GM18499 (cell line): ENCODE measurements around the gene XRCC5.

Experiments used
- ATAC-seq: cut with Tn5 transposase; IDR thresholded peaks from one replicate; pipeline ENCODE4 v1.9.1; 2021; ENCODE audit warnings: moderate number of reproducible peaks; ENCODE audit not compliant: insufficient read depth, unreplicated experiment

The XRCC5 gene

DNA sequence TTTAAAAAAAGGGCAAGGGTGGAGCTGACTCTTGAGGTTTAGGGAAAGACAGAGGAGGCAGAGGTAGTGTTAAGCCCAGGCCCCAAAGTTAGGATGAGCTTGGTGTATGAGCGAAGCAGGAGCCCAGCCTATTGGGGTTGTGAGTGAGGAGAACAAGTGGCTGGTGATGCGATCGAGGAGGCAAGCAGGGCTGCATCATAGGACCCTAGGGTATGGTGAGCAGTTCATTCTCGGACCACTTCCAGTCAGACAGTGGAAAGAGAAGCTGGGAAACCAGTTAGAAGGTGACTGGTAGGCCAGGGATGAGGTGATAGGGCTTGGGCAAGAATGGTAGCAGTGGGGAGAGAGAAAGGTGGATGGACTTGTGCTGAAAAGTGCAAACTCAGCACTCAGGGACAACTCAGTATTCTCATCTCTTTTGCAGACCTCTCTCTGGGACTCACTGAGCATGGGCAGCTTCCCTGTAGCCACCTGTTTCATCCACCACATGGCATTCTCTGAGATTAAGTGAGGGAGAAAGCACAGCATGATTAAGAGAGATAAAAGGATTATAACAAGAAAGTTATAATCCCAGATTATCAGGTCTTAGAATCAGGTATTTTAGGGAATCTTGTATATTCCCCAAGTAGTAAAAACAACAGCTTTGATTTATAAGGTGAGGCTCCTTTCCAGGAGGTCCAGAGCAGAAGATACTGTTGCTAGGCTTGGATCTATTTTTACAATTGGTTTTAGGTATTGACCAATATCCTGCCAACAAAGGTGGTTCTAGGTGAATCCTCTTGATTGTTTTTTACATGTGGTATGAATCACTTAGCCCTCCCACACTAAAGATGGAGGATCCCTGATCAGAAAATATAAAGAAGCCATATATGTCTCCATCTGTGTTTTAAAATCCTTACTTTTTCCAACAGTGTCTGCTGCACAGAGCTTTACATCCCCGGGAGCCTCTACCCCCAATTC lies 38.3 kb downstream of the XRCC5 start:
- no peak for ATAC-seq

DNA sequence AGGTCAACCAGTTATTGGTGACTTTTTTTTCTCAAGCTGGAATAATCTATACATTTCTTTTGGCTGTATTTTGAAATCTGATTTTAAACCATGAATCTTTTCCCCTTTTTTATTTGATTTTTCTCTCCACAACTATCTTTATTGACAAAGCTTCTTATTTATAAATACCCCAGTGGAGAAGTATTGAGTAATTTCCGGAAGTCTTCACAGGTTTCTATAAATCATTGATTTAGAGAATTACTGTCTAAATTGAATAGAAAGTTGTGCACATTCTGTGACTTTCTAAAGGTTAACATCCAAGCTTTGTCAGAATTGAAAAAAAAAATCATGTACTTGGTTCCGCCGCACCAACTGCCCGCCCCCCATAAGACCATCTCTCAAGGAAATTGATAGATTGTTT lies 39.8 kb downstream of the XRCC5 start:
- ATAC-seq: no peak

DNA sequence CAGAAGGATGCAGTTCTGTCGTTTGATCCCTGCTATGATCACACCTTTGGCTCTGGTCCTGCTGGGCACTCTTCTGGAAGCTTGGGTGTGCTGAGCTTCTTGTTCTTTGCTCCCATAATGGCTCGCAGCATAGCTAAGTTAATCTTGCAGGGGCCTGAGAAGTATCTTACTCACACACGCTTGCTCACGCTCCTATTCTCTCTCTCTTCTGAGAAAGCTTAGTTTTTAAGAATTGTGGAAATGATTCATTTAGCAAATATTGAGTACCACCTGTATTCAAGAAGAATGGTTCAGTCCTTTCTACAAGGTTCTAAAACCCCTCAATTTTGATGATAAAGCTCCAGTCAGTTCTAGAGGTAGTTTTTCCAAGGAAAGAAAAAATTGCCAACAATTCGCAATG lies 40.6 kb downstream of the XRCC5 start:
- no peak for ATAC-seq

DNA sequence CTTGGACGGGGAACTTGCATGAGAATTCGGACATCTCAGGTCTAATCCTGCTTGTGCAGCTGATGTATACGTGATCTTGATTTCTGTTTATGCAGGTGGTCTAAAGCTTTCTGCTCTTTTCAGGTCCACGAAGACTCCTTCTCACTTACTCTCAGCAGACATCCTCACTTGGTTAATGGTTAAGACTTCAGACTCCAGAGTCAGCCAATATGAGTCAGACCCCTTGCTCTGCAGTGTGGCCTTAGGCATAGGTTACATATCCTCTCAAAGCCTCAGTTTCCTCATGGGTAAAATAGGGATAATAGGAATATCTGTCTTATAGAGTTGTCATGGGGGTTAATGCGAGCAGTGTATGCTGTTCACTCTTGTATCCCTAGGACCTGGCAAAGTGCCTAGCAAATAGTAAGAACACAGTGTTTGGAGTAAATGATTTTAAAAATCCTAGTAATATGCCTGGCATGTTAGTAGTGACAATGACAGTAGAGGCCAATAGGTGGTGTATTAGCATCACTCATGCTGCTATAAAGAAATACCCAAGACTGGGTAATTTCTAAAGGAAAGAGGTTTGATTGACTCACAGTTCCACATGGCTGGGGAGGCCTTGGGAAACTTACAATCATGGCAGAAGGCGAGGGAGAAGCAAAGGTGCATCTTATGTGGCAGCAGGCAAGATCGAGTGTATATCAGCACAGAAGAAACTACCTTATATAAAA lies 42.3 kb downstream of the XRCC5 start:
- ATAC-seq: no peak

DNA sequence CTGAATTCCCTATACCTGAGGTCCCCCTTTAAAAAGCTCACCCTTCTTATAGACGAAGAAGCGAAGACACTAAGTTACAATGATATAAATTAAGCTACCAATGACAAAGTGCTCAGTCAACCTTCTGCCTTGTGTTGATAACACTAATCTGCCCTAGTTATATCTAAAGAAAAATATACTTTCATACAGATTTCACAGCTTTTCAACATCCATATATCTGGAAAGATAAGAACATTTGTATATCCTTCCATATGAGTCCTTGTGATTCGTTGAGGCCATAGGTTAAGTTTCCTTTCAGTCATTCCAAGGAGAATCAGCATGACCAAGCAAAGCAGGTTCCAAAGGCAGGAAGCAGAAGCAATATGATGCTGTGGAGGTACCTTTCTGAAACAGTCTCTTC lies 46.8 kb downstream of the XRCC5 start:
- ATAC-seq: no peak

DNA sequence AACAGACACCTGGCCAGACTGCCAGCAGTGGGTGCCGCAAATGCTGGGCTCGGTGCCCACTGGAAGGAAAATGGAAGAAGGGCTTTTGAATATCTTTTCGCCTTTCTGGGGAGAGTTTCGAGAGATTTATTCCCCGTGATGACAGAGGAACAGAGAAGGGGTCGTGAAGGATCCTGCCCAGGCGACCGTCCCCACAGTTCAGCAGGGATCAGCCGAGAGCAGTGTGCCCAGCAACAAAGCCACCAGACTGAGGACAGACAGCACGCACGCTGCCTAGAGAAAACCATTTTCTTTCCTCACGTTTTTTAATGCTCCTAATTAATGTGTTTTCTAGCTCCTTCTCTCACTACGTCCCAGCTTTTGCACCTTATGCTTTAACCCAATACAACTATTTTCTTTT lies 47.7 kb downstream of the XRCC5 start:
- no peak for ATAC-seq

DNA sequence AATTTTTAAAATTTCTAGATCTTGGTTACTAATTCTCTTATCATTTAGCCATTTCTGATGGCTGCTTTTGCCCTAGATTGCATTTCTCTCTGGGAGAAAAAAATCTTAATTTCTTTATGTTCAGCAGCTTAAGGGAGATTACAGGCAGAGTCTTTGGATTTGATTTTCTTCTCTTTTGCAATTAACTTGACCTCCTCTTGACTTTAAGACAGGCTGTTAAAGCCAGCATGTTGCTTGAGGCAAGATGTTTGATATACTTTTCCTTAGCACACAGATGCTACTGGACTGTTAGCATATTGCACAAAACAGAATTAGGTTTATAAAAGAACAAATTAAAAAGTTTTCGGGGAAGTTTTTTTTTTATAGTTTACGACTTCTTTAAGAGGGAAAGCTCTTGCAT lies 50.0 kb downstream of the XRCC5 start:
- no peak for ATAC-seq

DNA sequence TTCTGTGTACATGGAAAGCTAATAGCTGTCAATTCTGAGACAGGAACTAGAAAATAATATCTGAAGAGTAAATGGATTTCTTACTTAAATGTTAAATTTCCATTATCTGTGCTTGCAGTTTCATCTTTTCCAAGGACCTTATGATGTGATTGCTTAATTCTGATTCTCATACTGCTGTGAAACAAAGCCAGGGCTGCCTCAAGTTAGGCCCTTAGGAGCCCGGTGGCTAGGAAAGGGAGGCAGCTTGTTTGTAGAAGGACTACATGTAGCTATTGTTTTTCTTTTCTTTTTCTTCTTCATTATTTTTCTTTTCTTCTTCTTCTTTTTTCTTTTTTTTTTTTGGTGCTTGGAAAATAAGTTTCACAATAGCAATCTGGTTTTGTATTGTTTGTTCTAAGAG lies 50.5 kb downstream of the XRCC5 start:
- no peak for ATAC-seq

DNA sequence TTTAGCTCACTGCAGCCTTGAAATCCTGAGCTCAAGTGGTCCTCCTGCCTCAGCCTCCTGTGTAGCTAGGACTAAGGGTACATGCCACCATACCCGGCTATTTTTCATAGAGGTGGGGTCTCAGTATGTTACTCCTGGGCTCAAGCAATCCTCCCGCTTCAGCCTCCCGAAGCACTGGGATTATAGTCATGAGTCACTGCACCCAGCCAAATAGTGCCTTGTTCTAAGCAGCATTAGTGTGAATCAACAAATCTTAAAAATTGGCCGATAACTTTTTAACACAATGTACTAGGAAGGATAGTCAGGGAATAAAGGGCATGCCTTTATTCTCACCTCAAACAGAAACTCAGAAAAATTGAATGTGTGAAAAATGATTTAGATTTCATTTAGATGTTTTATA lies 51.6 kb downstream of the XRCC5 start:
- ATAC-seq: no peak

DNA sequence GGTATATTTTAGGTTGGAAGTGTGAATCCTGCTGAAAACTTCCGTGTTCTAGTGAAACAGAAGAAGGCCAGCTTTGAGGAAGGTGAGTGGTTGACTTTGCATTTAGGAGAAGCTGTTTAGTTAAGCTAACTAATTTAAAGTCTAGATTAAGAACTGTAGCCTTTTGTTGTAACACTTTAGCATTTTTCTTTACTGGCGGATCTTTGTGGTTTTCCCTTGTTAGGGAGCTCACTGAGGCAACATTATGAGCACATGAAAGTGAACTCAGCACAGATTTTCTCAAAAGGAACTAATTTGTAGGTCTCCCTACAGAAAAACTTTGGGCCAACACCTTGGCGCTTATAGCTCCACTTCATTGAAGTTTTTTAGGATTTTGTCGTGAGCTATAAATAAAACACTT lies 52.8 kb downstream of the XRCC5 start:
- no peak for ATAC-seq

DNA sequence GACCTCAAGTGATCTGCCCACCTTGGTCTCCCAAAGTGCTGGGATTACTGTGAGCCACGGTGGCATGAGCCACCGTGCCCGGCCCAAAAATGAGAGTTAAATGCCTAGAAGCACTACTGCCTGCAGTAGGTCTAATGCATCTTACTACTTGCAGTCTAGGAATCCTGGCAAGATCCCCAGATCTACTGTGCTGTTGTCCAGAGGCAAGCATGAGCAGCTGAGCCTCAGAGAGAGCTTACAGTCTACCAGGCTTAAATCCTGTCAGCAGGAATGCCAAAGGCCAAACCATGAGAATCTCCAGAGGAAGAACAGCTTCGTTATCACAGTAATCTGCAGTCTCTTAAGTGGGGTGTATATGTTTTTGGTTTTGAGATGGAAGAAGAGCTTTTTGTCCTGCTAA lies 54.4 kb downstream of the XRCC5 start:
- no peak for ATAC-seq

DNA sequence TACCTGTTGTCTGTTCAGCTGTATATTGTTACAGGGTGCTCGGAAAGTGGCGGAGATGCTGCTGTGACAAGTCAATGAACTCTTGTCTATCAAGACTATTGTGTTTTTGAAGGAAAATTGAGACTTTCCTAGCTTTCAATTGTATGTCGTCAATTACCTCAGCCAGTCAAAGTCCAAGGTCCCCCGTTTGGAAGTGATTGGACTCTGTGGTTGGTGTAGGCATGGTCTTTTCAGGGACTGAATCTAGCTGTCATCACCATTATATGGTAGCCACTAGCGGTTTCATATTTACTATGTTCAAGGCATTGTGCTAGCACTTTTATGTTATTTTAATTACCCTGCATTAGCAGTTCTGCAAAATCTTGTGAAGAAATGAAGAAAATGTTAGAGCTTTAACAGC lies 54.9 kb downstream of the XRCC5 start:
- no peak for ATAC-seq

DNA sequence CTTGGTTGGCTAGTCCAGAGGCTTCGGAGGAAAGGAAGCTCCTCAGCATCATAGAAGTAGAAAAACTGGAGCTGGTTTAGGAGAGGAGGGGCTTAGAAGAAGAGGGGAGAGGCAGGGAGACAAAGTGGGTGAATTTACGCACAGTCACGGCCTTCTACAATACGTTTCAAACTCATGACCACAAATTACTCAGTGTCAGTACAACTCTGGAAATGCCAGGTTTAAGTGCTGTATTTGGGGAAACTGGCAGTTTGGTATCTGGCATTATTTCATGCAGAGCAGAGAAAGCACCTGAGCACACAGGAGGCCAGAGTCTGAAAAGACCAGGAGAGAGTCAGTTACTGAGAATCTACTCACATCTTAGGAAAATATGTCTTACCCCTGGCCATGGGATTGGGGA lies 55.4 kb downstream of the XRCC5 start:
- ATAC-seq: no peak

DNA sequence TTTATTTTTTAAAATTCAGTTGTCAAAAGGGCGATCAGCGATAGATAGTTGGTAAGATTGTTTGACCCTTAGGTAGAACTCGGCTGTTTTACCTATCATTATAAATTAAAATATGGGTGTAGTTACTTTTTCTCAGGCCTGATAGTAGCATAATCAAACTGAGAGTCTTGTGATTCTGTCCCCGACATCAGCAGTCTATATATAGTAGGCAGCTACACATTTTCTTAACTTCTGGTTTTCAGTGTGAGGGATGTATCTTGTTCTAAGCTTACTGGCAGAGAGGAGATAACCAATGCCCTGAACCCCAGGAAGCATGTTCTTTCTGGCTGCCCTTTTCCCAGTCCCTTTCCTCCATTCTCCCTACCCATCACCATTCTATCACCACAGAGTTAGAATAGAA lies 56.6 kb downstream of the XRCC5 start:
- ATAC-seq: no peak

DNA sequence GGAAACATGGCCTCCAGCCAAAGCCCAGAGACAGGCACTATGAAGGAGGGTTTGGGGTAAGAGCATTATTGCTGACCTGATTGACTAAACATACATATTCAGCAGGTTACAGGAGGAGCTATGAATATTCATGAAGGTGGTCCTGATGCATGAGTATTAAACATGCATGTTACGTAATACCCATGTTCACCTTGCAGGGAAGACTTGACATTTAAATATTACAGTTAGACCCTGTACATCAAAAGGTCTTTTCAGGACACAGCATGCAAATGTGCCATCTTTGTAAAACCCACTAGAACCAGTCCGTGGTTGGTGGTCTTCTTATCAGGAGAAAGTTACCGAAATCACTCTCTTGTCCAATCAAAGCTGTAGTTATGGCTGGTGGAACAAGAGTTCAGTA lies 59.9 kb downstream of the XRCC5 start:
- no peak for ATAC-seq

DNA sequence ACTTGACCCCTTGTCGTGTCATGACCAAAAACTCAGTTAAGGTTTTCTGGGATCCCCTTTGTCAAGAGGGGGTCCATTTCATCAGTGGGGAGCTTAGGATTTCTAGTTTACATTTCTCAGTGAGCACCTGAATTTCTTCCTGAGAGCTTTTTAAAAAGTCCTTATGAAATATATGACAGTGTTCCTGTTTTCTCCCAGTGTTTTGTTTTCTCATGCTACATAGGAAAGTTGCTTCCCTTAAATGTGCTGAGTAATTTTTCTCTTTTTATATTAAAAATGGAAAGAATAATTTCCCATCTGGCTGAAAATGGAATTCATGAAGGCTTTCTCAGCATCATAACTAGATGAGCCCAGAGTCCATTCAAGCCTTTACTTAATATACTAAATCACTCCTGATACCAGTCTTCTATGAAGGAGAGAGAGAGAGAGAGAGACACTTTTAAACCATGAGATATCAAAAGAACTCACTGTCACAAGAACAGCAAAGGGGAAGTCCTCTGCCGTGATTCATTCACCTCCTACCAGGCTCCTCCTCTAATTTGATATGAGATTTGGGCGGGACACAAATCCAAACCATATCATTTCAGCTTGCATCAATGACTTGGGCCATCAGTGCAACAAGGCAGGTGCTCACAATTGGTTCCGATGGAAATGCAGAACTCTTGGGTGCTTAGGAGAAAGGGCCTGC lies 61.1 kb downstream of the XRCC5 start:
- ATAC-seq: no peak

DNA sequence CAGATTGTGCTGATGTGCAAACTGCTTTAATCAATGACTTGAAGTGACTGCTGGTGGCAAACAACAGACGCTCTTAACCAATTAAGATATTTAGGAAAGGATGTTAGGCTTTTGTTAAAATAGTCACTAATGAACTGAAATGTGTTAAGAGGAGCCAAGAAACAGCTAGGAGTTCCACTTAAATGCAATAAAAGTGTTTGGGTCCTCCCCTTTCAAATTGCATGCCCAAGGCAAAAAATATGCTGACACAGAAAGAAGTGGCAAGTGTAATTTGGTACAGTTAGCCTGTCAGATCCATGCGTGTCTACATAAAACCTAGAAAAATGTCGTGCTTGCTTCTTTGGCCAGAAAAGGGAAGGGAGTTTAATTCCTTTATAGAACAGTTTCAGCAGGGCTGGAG lies 61.9 kb downstream of the XRCC5 start:
- ATAC-seq: no peak

DNA sequence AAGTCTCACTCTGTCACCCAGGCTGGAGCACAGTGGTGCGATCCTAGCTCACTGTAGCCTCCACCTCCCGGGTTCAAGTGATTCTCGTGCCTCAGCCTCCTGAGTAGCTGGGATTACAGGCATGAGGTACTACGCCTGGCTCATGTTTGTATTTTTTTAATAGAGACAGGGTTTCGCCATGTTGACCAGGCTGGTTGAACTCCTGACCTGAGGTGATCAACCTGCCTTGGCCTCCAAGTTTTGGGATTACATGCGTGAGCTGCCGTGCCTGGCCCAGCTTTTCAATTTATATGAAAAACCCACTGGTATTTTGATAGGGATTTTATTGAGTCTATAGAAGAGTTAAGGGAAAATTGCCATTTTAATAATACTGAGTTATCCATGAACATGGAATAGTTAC lies 63.3 kb downstream of the XRCC5 start:
- no peak for ATAC-seq

DNA sequence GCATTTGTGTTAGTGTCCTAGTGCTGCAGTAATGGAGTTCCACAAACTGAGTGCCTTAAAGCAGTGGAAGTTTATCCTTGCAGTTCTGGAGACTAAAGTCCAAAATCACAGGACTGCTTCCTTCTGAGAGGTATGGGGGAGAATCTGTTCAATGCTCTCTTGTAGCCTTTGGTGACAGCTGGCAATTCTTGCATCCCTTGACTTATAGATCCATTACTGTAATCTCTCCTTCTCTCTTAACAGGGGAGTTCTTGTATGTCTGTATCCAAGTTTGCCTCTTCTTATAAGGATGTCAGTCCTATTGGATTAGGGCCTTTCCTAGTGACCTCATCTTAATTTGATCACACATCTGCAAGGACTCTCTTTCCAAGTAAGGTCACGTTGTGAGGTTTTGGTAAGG lies 69.9 kb downstream of the XRCC5 start:
- no peak for ATAC-seq

DNA sequence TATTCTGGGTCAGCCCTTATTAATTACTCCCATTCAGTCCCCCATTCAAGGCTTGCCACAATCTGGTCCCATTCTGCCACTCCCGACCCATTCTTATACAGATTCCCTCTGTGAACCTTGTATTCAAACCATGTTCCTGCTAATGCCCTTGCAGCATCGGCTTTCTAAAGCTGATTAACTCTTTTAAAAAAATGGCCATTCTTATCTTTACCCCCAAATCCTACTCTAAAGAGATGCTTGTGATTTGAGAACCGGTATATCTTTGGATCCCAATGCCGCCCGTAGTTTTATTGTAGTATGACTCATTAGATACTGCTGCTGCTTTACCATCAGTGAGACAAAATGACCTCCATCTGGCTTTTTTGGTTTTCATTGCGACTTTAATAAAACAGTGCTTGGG lies 72.2 kb downstream of the XRCC5 start:
- no peak for ATAC-seq

DNA sequence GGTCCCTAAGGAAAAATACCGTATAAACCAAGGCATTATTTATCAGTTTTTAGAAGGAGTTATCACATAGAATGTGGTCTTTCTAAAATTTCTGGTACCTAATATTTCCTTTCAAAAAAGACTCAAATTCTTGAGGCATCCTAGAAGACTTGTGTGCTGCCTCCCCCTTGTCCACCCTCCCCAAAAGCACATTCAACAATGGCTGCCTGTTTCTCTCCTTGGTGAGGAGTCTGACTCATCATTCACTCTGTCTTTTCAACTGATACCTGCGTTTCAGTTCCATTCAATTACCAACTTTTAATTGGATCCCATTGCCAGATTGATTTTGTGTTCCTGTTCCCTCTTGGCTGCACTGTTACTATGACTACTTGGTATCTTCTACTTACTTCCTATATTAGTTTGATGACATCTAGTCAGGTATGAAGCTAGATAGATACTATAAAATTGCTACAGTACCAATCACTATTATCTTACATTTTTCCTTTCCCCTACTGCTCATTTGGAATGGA lies 72.9 kb downstream of the XRCC5 start:
- ATAC-seq: no peak
